Breast epithelium (tissue), 4 donors: ENCODE measurements around the gene SHC3. TPM values are rescaled to one million over a fixed set of nuclear protein-coding genes. Genes with fewer than 3 reads are reported as not detected.

Experiments
- DNase-seq, 2 donors: peaks; one replicate each; pipeline ENCODE4 v3.0.0-alpha.2; 2019; ENCODE audit warnings: low spot score in 2 of 2
- H3K27ac ChIP-seq, 2 donors: fragments of 200-600 bp; sonication (generic) in 1 of 2; one replicate each; pipeline ENCODE4 v1.5.1; 2016 to 2019; ENCODE audit warnings: mild to moderate bottlenecking in 1 of 2
- H3K27me3 ChIP-seq, 2 donors: fragments of 200-600 bp; sonication (generic) in 1 of 2; one replicate each; pipeline versions ENCODE4 v1.5.1 to v1.6.0; 2017 to 2019; ENCODE audit warnings: control low read depth in 1 of 2, mild to moderate bottlenecking in 1 of 2
- H3K36me3 ChIP-seq: fragments of 200-600 bp; one replicate; pipeline ENCODE4 v1.5.1; 2019
- H3K4me1 ChIP-seq, 2 donors: fragments of 200-600 bp; sonication (generic); one replicate each; pipeline ENCODE4 v1.5.1; 2016 to 2019; ENCODE audit warnings: control low read depth in 1 of 2
- H3K4me3 ChIP-seq, 3 donors: fragments of 200-600 bp; sonication (generic); 1 replicate in 2 of 3; 2 replicates in 1 of 3; pipeline ENCODE4 v1.5.1; 2016 to 2019; ENCODE audit warnings: mild to moderate bottlenecking in 3 of 3, moderate library complexity in 2 of 3
- H3K9me3 ChIP-seq, 2 donors: fragments of 200-600 bp; sonication (generic) in 1 of 2; one replicate each; pipeline ENCODE4 v1.5.1; 2016 to 2019; ENCODE audit warnings: control low read depth in 1 of 2
- POLR2A ChIP-seq: fragments of 450-650 bp; IDR thresholded peaks from one replicate; pipeline ENCODE4 v1.6.1; 2016; ENCODE audit warnings: antibody characterized with exemption, mild to moderate bottlenecking, moderate library complexity
- POLR2AphosphoS5 ChIP-seq, 3 donors: sonication (generic); formaldehyde crosslinking; IDR thresholded peaks; one replicate each; pipeline ENCODE4 v1.6.1; 2017; ENCODE audit warnings: antibody characterized with exemption in 3 of 3
- intact Hi-C: fragments of 100-400 bp; cut with DNase I; formaldehyde crosslinking; loops from one replicate; pipeline ENCODE4 v1.15.1; 2023; ENCODE audit warnings: low total_unique reads
- total RNA-seq, 3 donors: library from RNA; depleted of rRNA; stranded (reverse); fragments of >200 nt; gene quantifications; one replicate each; pipeline ENCODE4 v1.1.0, GENCODE V29; 2016
- TF ChIP-seq, protein P1 (sequence below), 3 donors: fragments of 450-650 bp; IDR thresholded peaks; one replicate each; pipeline ENCODE4 v1.5.1; 2016 to 2017; ENCODE audit warnings: antibody characterized with exemption in 3 of 3, mild to moderate bottlenecking in 3 of 3, moderate library complexity in 3 of 3

Gene SHC3
- total RNA-seq, 3 donors from 2014 or later, result 1.0 to 6.7 (median 2.3) TPM

DNA sequence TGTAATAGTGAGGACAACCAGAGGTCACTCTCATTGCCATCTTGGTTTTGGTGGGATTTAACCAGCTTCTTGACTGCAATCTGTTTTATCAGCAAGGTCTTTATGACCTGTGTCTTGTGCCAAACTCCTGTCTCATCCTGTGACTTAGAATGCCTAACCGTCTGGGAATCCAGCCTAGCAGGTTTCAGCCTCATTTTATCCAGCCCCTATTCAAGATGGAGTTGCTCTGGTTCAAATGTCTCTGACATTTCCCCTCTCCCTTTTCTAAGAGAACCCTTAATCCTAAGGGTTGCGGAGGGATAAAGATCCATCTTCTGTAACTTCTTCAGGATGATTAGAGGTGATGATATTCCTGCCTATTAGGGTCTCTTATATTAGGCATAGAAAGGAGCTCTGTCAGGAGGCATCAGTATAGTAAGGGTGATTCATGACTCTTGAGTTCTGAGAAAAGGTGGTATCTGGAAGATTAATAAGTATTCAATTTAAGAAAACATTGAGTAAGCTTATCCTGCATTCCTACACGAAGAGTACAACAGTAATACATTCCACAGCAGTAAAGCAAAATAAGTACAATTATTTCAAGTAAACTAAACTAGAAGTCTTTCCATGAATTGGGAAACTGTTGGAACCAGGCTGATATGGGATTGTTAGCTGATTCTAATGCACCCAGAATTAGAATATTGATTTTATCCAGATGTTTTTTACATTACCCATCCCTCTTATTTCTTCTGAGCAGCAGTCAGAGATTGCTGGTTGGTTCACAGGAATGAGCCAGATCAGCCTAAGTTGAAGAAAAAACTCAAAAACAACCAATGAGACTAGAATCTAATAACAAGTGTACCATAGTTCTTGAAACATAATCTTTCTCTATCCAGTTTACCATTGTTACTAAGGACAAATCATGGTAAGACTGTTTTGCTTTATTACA is 39.9 kb downstream of the SHC3 start:
- intact Hi-C loops, result no loop called here
- peaks cover 0 to 7% of the 10 kb centered on the region in 2 donors for H3K4me1 ChIP-seq
- no peaks in the 10 kb centered on the region for H3K36me3 ChIP-seq
- peak overlapping the region; percentile 15 to 27 for H3K27ac ChIP-seq
- TF ChIP-seq, protein P1, sequence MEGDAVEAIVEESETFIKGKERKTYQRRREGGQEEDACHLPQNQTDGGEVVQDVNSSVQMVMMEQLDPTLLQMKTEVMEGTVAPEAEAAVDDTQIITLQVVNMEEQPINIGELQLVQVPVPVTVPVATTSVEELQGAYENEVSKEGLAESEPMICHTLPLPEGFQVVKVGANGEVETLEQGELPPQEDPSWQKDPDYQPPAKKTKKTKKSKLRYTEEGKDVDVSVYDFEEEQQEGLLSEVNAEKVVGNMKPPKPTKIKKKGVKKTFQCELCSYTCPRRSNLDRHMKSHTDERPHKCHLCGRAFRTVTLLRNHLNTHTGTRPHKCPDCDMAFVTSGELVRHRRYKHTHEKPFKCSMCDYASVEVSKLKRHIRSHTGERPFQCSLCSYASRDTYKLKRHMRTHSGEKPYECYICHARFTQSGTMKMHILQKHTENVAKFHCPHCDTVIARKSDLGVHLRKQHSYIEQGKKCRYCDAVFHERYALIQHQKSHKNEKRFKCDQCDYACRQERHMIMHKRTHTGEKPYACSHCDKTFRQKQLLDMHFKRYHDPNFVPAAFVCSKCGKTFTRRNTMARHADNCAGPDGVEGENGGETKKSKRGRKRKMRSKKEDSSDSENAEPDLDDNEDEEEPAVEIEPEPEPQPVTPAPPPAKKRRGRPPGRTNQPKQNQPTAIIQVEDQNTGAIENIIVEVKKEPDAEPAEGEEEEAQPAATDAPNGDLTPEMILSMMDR (IDR thresholded peaks at IDR 0.05), result no peak
- TF ChIP-seq POLR2A (no peak), POLR2AphosphoS5 (IDR thresholded peaks at IDR 0.05) (no peak)
- no peaks in the 10 kb centered on the region for H3K9me3 ChIP-seq
- H3K27me3 ChIP-seq, result no peaks in the 10 kb centered on the region
- H3K4me3 ChIP-seq, result no peak overlapping the region
- DNase-seq, result no peak

DNA sequence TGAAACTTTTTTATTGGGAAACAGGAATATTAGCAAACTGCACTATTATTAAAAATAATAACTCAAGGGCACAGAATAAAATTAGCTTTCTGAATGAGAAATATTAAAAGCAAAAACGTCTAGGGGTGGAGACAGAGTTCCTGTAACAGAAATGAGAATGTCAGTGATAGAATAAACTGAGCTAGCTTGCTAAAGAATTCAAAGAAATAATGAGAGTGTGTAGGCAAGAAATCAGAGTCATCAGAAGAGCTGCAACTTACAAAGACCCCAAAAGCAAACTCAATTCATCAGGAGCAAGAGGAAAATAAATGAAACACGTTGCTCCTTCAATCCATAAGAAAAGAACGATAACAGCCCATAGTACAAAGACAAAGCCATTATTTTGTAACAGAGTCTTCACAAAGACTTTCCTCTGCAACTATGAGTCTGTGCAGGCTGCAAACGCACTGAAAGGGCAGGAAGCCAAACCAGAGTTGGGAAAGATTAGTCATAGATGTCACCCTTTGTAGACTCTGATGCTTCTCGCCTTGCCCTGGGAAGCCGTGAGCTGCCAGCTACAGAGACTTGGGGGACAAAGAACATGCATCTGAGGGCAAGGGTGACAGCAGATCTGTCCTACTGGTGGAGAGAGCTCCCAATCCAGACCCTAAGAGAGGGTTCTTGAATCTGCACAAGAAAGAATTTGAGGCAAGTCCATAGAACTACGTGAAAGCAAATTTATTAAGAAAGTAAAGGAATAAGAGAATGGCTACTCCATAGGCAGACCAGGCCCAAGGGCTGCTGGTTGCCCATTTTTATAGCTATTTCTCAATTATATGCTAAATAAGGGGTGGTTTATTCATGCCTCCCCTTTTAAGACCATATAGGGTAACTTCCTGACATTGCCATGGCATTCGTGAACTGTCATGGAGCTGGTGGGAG is 40.8 kb downstream of the SHC3 start:
- Histone ChIP-seq H3K27ac (peak overlapping the region; percentile 15 to 27), H3K4me1 (peaks cover 0 to 7% of the 10 kb centered on the region in 2 donors), H3K9me3 (no peaks in the 10 kb centered on the region), H3K4me3 (no peak overlapping the region), H3K36me3 (no peaks in the 10 kb centered on the region), H3K27me3 (no peaks in the 10 kb centered on the region)
- DNase-seq, result peak; percentile 42 to 55
- intact Hi-C loops, result no loop called here
- TF ChIP-seq, protein P1 (IDR thresholded peaks at IDR 0.05), result no peak
- TF ChIP-seq POLR2A (no peak), POLR2AphosphoS5 (IDR thresholded peaks at IDR 0.05) (peak in 1 of 3 donors; percentile 51)

DNA sequence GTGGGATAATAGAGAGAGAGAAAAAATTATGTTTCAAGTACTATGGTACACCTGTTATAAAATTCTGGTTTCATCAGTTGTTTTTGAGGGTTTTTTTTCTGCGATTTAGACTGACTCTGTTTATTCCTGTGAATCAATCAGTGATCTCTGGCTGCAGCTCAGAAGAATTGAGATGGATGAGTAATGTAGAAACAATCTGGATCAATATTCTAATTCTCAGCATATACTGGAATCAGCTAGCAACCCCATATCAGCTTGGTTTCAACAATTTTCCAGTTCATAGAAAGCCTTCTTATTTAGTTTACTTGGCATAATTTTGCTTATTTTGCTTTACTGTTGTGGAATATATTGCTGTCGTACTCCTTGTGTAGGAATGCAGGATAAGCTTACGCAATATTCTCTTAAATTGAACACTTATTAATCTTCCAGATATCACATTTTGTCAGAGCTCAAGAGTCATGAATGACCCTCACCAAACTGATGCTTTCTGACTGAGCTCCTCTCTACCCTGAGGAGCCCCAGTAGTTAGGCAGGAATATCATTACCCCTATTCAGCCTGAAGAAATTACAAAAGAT is 42.9 kb downstream of the SHC3 start:
- Histone ChIP-seq H3K4me1 (peaks cover 0 to 7% of the 10 kb centered on the region in 2 donors), H3K27ac (no peak overlapping the region), H3K4me3 (no peak overlapping the region), H3K9me3 (no peaks in the 10 kb centered on the region), H3K27me3 (no peaks in the 10 kb centered on the region), H3K36me3 (no peaks in the 10 kb centered on the region)
- intact Hi-C loops, result no loop called here
- DNase-seq, result no peak
- TF ChIP-seq POLR2A (no peak), POLR2AphosphoS5 (IDR thresholded peaks at IDR 0.05) (no peak)
- TF ChIP-seq, protein P1 (IDR thresholded peaks at IDR 0.05), result no peak

DNA sequence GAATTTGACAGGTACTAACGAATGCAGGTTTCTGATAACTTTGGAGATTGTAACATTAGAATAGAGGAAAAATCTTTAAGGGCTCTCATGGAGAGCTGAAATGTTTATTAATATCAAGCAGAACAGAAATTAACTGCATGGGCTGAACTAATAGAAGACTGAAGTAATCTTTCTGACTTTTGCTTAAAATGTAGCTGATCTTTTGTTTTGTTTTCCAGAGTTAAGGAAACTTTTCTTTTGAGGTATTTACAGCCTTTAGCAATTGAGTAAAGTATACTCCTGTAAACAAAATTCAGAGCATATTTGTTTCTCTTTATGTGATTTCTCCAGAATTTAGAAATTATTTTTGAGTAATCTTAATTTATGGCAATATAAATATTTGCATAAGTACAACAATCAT is 43.9 kb downstream of the SHC3 start:
- DNase-seq, result no peak
- no peaks in the 10 kb centered on the region for H3K9me3 ChIP-seq
- peaks cover 0 to 7% of the 10 kb centered on the region in 2 donors for H3K4me1 ChIP-seq
- H3K4me3 ChIP-seq, result no peak overlapping the region
- intact Hi-C loops, result no loop called here
- H3K36me3 ChIP-seq, result no peaks in the 10 kb centered on the region
- TF ChIP-seq, protein P1 (IDR thresholded peaks at IDR 0.05), result no peak
- TF ChIP-seq POLR2AphosphoS5 (IDR thresholded peaks at IDR 0.05) (no peak), POLR2A (no peak)
- H3K27me3 ChIP-seq, result no peaks in the 10 kb centered on the region
- H3K27ac ChIP-seq, result no peak overlapping the region
